Measurements from ENCODE around the gene WFIKKN2. TPM values are rescaled to one million over a fixed set of nuclear protein-coding genes. Genes with fewer than 3 reads are reported as not detected.

WFIKKN2 gene, protein sequence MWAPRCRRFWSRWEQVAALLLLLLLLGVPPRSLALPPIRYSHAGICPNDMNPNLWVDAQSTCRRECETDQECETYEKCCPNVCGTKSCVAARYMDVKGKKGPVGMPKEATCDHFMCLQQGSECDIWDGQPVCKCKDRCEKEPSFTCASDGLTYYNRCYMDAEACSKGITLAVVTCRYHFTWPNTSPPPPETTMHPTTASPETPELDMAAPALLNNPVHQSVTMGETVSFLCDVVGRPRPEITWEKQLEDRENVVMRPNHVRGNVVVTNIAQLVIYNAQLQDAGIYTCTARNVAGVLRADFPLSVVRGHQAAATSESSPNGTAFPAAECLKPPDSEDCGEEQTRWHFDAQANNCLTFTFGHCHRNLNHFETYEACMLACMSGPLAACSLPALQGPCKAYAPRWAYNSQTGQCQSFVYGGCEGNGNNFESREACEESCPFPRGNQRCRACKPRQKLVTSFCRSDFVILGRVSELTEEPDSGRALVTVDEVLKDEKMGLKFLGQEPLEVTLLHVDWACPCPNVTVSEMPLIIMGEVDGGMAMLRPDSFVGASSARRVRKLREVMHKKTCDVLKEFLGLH
- total RNA-seq (0.14 TPM), polyA plus RNA-seq (0.82 TPM)
- long read RNA-seq, donor 1: 0 reads
- long read RNA-seq, donor 2: 0 reads
- long read RNA-seq, donor 3: 0 reads
- long read RNA-seq, donor 4: 0 reads
- long read RNA-seq, donor 5: 0 reads
- long read RNA-seq, donor 6: 0 reads
- long read RNA-seq, donor 7: 0 reads
- long read RNA-seq, donor 8: 0 reads
- long read RNA-seq, donor 9: 0 reads
- long read RNA-seq, donor 10: 0 reads

DNA sequence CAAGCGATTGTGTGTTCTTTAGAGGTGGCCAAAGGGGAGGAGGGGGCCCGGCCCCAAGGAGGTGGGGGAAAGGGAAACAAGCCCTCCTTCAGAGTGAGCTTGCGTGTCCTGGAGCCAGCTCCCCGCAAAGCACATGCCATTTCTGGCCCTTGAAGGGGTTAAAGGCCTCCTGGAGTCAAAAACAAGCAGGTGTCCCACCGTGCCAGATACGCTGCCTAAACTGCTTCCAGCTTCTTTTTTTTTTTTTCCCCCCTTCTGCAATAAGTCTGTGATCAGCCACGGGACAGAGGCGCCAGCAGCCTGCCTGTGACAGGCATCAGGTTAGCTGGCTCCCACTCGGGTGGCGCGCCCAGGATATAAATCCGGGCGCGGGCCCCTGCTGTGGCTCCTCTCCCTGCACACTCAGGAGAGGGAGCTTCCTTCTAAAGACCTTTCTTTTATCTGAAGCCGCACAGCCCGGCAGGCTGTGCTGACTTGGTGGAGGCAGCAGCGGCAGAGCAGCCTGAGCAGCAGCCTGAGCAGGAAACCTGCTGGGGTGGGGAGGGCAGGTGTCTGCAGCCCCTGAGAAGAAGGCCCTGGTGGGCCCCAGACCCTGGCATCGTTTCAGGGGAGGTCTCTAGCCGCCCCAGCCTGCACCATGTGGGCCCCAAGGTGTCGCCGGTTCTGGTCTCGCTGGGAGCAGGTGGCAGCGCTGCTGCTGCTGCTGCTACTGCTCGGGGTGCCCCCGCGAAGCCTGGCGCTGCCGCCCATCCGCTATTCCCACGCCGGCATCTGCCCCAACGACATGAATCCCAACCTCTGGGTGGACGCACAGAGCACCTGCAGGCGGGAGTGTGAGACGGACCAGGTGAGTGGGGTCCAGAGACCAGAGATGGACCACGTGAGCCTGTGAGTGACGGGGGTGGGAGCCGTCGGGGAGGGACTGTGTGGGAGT, at the start of gene WFIKKN2:
Gene WFIKKN2, plus strand, starts transcription at position 286 of the 934 bp plus-strand sequence. Its CDS starts 352 bp downstream, at position 638.
- 54% methylated on average over 39 of the region's 39 CpGs for WGBS
- H3K9me3 ChIP-seq (ENCODE audit: control insufficient read depth in 2 of 2, insufficient read depth in 1 of 2, low read length in 1 of 2): no peaks in the 10 kb centered on the region
- H3K27me3 ChIP-seq (ENCODE audit: control insufficient read depth in 2 of 2, insufficient read depth in 1 of 2, low read length in 1 of 2): peaks cover 0 to 19% of the 10 kb centered on the region in 2 donors
- peaks cover 6 to 33% of the 10 kb centered on the region in 2 donors for H3K4me1 ChIP-seq (ENCODE audit: control insufficient read depth in 2 of 2, insufficient read depth in 2 of 2, low read length in 2 of 2)
- H3K4me3 ChIP-seq (ENCODE audit: low read length in 2 of 2): no peak within 1 kb of the TSS
- no peaks in the 10 kb centered on the region for H3K36me3 ChIP-seq (ENCODE audit: control insufficient read depth in 2 of 2, insufficient read depth in 2 of 2, low read length in 1 of 2)
- DNase-seq (ENCODE audit: low read depth in 6 of 9, low spot score in 9 of 9): peak in 5 of 9 donors; percentile 27 to 69 (median 40)
- H3K27ac ChIP-seq (ENCODE audit: low read depth in 1 of 2, low read length in 1 of 2): no peak within 1 kb of the TSS

DNA sequence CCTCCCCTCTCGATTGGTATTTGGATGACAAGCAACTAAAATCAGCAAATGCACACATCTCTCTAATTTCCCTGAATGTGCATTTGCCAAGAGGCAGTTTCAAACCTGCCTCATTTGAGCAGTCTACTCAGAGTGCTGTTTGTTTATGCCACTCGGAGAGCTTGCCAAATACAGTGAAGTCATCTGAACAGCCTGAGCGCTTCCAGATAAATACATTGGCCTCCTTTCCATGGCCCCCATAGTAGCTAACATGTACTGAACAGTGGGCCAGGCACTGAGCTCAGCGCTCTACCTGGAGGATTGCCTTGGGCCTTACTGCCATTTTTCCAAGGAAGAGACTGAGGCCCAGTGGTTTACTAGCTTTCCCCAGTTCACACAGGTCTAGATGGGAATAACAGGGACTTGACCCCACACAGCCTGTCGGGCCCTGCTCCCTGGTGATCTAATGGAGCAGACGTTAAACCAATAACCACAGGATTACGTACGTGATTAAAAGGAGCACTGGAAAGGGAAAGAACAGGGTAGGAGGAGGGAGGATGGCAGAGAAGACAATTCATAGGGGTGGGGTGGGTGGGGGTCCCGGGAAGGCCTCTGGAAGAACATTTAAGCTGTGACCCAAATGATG, 49.3 kb upstream of the WFIKKN2 start:
- Histone ChIP-seq H3K27ac (ENCODE audit: low read depth in 1 of 2, low read length in 1 of 2) (no peak overlapping the region), H3K4me3 (ENCODE audit: low read length in 2 of 2) (no peak overlapping the region), H3K27me3 (ENCODE audit: control insufficient read depth in 2 of 2, insufficient read depth in 1 of 2, low read length in 1 of 2) (peaks cover 0 to 12% of the 10 kb centered on the region in 2 donors), H3K9me3 (ENCODE audit: control insufficient read depth in 2 of 2, insufficient read depth in 1 of 2, low read length in 1 of 2) (no peaks in the 10 kb centered on the region), H3K36me3 (ENCODE audit: control insufficient read depth in 2 of 2, insufficient read depth in 2 of 2, low read length in 1 of 2) (no peaks in the 10 kb centered on the region), H3K4me1 (ENCODE audit: control insufficient read depth in 2 of 2, insufficient read depth in 2 of 2, low read length in 2 of 2) (peaks cover 0 to 24% of the 10 kb centered on the region in 2 donors)
- no peak for DNase-seq (ENCODE audit: low read depth in 6 of 9, low spot score in 9 of 9)
- 96% methylated on average over 9 of the region's 9 CpGs for WGBS

- WGBS: 93% methylated on average over 7 of the region's 7 CpGs
- no peaks in the 10 kb centered on the region for H3K9me3 ChIP-seq (ENCODE audit: control insufficient read depth in 2 of 2, insufficient read depth in 1 of 2, low read length in 1 of 2)
- no peaks in the 10 kb centered on the region for H3K36me3 ChIP-seq (ENCODE audit: control insufficient read depth in 2 of 2, insufficient read depth in 2 of 2, low read length in 1 of 2)
- H3K27ac ChIP-seq (ENCODE audit: low read depth in 1 of 2, low read length in 1 of 2): no peak overlapping the region
- peaks cover 0 to 2% of the 10 kb centered on the region in 2 donors for H3K27me3 ChIP-seq (ENCODE audit: control insufficient read depth in 2 of 2, insufficient read depth in 1 of 2, low read length in 1 of 2)
- peaks cover 0 to 20% of the 10 kb centered on the region in 2 donors for H3K4me1 ChIP-seq (ENCODE audit: control insufficient read depth in 2 of 2, insufficient read depth in 2 of 2, low read length in 2 of 2)
- DNase-seq (ENCODE audit: low read depth in 6 of 9, low spot score in 9 of 9): no peak
- H3K4me3 ChIP-seq (ENCODE audit: low read length in 2 of 2): no peak overlapping the region
Observed at GRCh38 chr17:50787106-50787505, 48.3 kb upstream of the WFIKKN2 start.

GRCh38 chr17:50790618-50791017, 44.8 kb upstream of the WFIKKN2 start:
- Histone ChIP-seq H3K27ac (ENCODE audit: low read depth in 1 of 2, low read length in 1 of 2) (no peak overlapping the region), H3K27me3 (ENCODE audit: control insufficient read depth in 2 of 2, insufficient read depth in 1 of 2, low read length in 1 of 2) (no peaks in the 10 kb centered on the region), H3K36me3 (ENCODE audit: control insufficient read depth in 2 of 2, insufficient read depth in 2 of 2, low read length in 1 of 2) (no peaks in the 10 kb centered on the region), H3K4me1 (ENCODE audit: control insufficient read depth in 2 of 2, insufficient read depth in 2 of 2, low read length in 2 of 2) (peaks cover 0 to 10% of the 10 kb centered on the region in 2 donors), H3K4me3 (ENCODE audit: low read length in 2 of 2) (no peak overlapping the region), H3K9me3 (ENCODE audit: control insufficient read depth in 2 of 2, insufficient read depth in 1 of 2, low read length in 1 of 2) (no peaks in the 10 kb centered on the region)
- WGBS: 59% methylated on average over 6 of the region's 6 CpGs
- no peak for DNase-seq (ENCODE audit: low read depth in 6 of 9, low spot score in 9 of 9)

DNA sequence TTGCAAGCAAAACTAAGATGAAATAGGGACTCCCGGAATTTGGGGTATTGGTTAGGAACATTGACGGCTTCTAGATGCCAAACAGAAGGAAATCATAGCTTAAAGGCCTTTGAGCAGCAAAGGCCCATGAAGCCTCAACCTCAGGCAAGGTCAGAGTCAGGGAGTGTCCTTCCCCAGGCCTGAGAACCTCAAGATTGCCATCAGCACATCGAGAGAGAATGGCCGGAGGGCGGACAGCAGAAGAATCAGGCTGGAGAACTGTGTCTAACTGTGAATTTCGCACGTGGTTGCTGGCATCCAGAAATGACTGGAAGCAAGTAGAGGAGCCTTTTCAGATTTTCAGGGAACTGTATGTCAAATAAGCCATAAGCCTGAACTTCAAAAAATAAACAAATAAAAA, 43.3 kb upstream of the WFIKKN2 start:
- WGBS: 98% methylated on average over 7 of the region's 7 CpGs
- no peaks in the 10 kb centered on the region for H3K9me3 ChIP-seq (ENCODE audit: control insufficient read depth in 2 of 2, insufficient read depth in 1 of 2, low read length in 1 of 2)
- H3K27ac ChIP-seq (ENCODE audit: low read depth in 1 of 2, low read length in 1 of 2): no peak overlapping the region
- H3K27me3 ChIP-seq (ENCODE audit: control insufficient read depth in 2 of 2, insufficient read depth in 1 of 2, low read length in 1 of 2): no peaks in the 10 kb centered on the region
- H3K4me3 ChIP-seq (ENCODE audit: low read length in 2 of 2): no peak overlapping the region
- H3K4me1 ChIP-seq (ENCODE audit: control insufficient read depth in 2 of 2, insufficient read depth in 2 of 2, low read length in 2 of 2): peaks cover 0 to 5% of the 10 kb centered on the region in 2 donors
- no peak for DNase-seq (ENCODE audit: low read depth in 6 of 9, low spot score in 9 of 9)
- H3K36me3 ChIP-seq (ENCODE audit: control insufficient read depth in 2 of 2, insufficient read depth in 2 of 2, low read length in 1 of 2): no peaks in the 10 kb centered on the region

GRCh38 chr17:50793007-50793406, 42.4 kb upstream of the WFIKKN2 start:
- no peaks in the 10 kb centered on the region for H3K27me3 ChIP-seq (ENCODE audit: control insufficient read depth in 2 of 2, insufficient read depth in 1 of 2, low read length in 1 of 2)
- H3K27ac ChIP-seq (ENCODE audit: low read depth in 1 of 2, low read length in 1 of 2): no peak overlapping the region
- DNase-seq (ENCODE audit: low read depth in 6 of 9, low spot score in 9 of 9): no peak
- WGBS: 97% methylated on average over 8 of the region's 8 CpGs
- peaks cover 0 to 2% of the 10 kb centered on the region in 2 donors for H3K4me1 ChIP-seq (ENCODE audit: control insufficient read depth in 2 of 2, insufficient read depth in 2 of 2, low read length in 2 of 2)
- H3K4me3 ChIP-seq (ENCODE audit: low read length in 2 of 2): no peak overlapping the region
- H3K36me3 ChIP-seq (ENCODE audit: control insufficient read depth in 2 of 2, insufficient read depth in 2 of 2, low read length in 1 of 2): no peaks in the 10 kb centered on the region
- H3K9me3 ChIP-seq (ENCODE audit: control insufficient read depth in 2 of 2, insufficient read depth in 1 of 2, low read length in 1 of 2): no peaks in the 10 kb centered on the region

DNA sequence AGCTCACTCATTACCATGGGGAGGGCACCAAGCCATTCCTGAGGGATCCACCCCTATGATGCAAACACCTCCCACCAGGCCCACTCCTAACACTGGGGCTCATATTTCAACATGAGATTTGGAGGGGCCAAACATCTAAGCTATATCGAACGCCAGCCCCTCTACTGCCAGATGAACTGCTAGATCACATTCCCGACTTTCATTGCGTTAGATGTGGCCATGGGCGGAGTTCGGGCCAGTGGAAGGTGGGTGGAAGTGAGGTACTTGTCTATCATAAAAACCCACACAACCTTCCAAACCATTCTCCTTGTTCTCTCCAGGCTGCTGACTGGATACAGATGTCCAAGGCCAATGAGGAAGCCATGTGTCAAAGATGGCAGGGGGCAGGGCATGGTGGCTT, 41.0 kb upstream of the WFIKKN2 start:
- no peak for DNase-seq (ENCODE audit: low read depth in 6 of 9, low spot score in 9 of 9)
- Histone ChIP-seq H3K4me1 (ENCODE audit: control insufficient read depth in 2 of 2, insufficient read depth in 2 of 2, low read length in 2 of 2) (peaks cover 0 to 6% of the 10 kb centered on the region in 2 donors), H3K27ac (ENCODE audit: low read depth in 1 of 2, low read length in 1 of 2) (no peak overlapping the region), H3K27me3 (ENCODE audit: control insufficient read depth in 2 of 2, insufficient read depth in 1 of 2, low read length in 1 of 2) (no peaks in the 10 kb centered on the region), H3K36me3 (ENCODE audit: control insufficient read depth in 2 of 2, insufficient read depth in 2 of 2, low read length in 1 of 2) (no peaks in the 10 kb centered on the region), H3K9me3 (ENCODE audit: control insufficient read depth in 2 of 2, insufficient read depth in 1 of 2, low read length in 1 of 2) (no peaks in the 10 kb centered on the region), H3K4me3 (ENCODE audit: low read length in 2 of 2) (no peak overlapping the region)
- WGBS: 96% methylated on average over 6 of the region's 6 CpGs

GRCh38 chr17:50797135-50797810, 38.1 kb upstream of the WFIKKN2 start:
- DNase-seq (ENCODE audit: low read depth in 6 of 9, low spot score in 9 of 9): no peak
- 85% methylated on average over 11 of the region's 11 CpGs for WGBS

More at GRCh38 chr17:50797135-50797810, 38.1 kb upstream of the WFIKKN2 start:
- Histone ChIP-seq H3K4me1 (ENCODE audit: control insufficient read depth in 2 of 2, insufficient read depth in 2 of 2, low read length in 2 of 2) (peaks cover 0 to 10% of the 10 kb centered on the region in 2 donors), H3K27ac (ENCODE audit: low read depth in 1 of 2, low read length in 1 of 2) (no peak overlapping the region), H3K9me3 (ENCODE audit: control insufficient read depth in 2 of 2, insufficient read depth in 1 of 2, low read length in 1 of 2) (no peaks in the 10 kb centered on the region), H3K4me3 (ENCODE audit: low read length in 2 of 2) (no peak overlapping the region), H3K36me3 (ENCODE audit: control insufficient read depth in 2 of 2, insufficient read depth in 2 of 2, low read length in 1 of 2) (no peaks in the 10 kb centered on the region), H3K27me3 (ENCODE audit: control insufficient read depth in 2 of 2, insufficient read depth in 1 of 2, low read length in 1 of 2) (no peaks in the 10 kb centered on the region)

Measured in thymus (tissue), 14 donors.